Adrenal gland (tissue), 12 donors: ENCODE data around the gene MLXIPL. TPM values are rescaled to one million over a fixed set of nuclear protein-coding genes. Genes with fewer than 3 reads are reported as not detected.
"Not testable (repeated sequence)": the region's sequence is repeated elsewhere in the genome, so short reads cannot be mapped to it uniquely, and the experiment has no call there.

ENCODE experiments used
- DNase-seq, 7 donors: peaks; one replicate each; pipeline ENCODE4 v3.0.0-alpha.2; 2019 to 2020
- H3K27ac ChIP-seq, 5 donors: fragments of 200-600 bp; sonication (generic) in 4 of 5; 1 replicate in 3 of 5; 2 replicates in 2 of 5; pipeline versions ENCODE4 v1.5.1 to v1.8.0; 2016 to 2020; ENCODE audit warnings: mild to moderate bottlenecking in 1 of 5
- H3K27me3 ChIP-seq: fragments of 200-600 bp; 2 replicates; pipeline ENCODE4 v1.8.0; 2021
- H3K36me3 ChIP-seq, 2 donors: fragments of 200-600 bp; replicated peaks in 1 of 2; 1 replicate in 1 of 2; 2 replicates in 1 of 2; pipeline versions ENCODE4 v1.5.1 to v1.8.0; 2018 to 2022
- H3K4me1 ChIP-seq, 2 donors: fragments of 200-600 bp; replicated peaks in 1 of 2; 1 replicate in 1 of 2; 2 replicates in 1 of 2; pipeline versions ENCODE4 v1.5.1 to v1.8.0; 2018 to 2021
- H3K4me3 ChIP-seq, 4 donors: fragments of 200-600 bp; sonication (generic) in 3 of 4; one replicate each; pipeline ENCODE4 v1.5.1; 2016 to 2018
- H3K9me3 ChIP-seq, 3 donors: fragments of 200-600 bp; sonication (generic) in 1 of 3; replicated peaks in 1 of 3; 1 replicate in 2 of 3; 2 replicates in 1 of 3; pipeline versions ENCODE4 v1.5.1 to v1.8.0; 2016 to 2021
- CTCF ChIP-seq, 6 experiments: fragments of 450-650 bp in 4 of 6; fragments of 200-600 bp in 2 of 6; sonication (generic) in 1 of 6; IDR thresholded peaks; 1 replicate in 5 of 6; 2 replicates in 1 of 6; pipeline versions ENCODE4 v1.5.1 to v1.8.0; 2016 to 2021; ENCODE audit warnings: antibody characterized with exemption in 6 of 6, mild to moderate bottlenecking in 2 of 6, moderate library complexity in 1 of 6
- POLR2A ChIP-seq, 2 donors: fragments of 450-650 bp; IDR thresholded peaks; one replicate each; pipeline ENCODE4 v1.6.1; 2017; ENCODE audit warnings: antibody characterized with exemption in 2 of 2, mild to moderate bottlenecking in 2 of 2, moderate library complexity in 1 of 2
- WGBS, 4 donors: extraction: QIAGEN DNeasy Blood & Tissue Kit in 2 of 4; methylation state at CpG; one replicate each; pipeline versions ENCODE4 v1.1.5 to v1.1.7; 2013 to 2017; 5-methylcytosine and 5-hydroxymethylcytosine counted together
- intact Hi-C, 2 donors: fragments of 100-400 bp; cut with DNase I; formaldehyde crosslinking; loops; one replicate each; pipeline versions ENCODE4 v1.14.1 to v1.15.0; 2022 to 2023
- polyA plus RNA-seq, 3 donors: library from polyadenylated mRNA; stranded (reverse); fragments of 200-250 nt in 2 of 3; fragments of 350-450 nt in 1 of 3; fragmentation: Illumina TruSeq in 1 of 3; extraction: RNeasy Lipid Tissue Mini Kit (QIAGEN cat#74804) in 1 of 3; gene quantifications; one replicate each; pipeline ENCODE4 v1.2.3, GENCODE V29; 2013 to 2014
- total RNA-seq, 9 donors: library from RNA; depleted of rRNA in 4 of 9; stranded (reverse); fragments of >200 nt in 4 of 9; fragments of 120-200 nt in 1 of 9; fragmentation: NEBNext Ultra II Directional in 1 of 9; extraction: Animal tissue kit (Norgen Biotek cat#: 25700) in 1 of 9; gene quantifications; one replicate each; pipeline versions ENCODE4 v1.1.0 to v1.2.4, GENCODE V29; 2013 to 2023
- donor health status: healthy with polysubstance abuse.
- donor health status: Bipolar disorder and iron deficiency.
- donor health status: DM: yes; HTN: yes; CAD: no.
- donor health status: DM: no; HTN: no; CAD: no.
- donor health status: DM: no; HTN: no; CAD: no.
- donor health status: DM: yes; HTN: yes; CAD: no.

MLXIPL gene
- total and polyA plus RNA-seq, 12 donors, result under 0.01 to 586 (median 62.7) TPM

DNA sequence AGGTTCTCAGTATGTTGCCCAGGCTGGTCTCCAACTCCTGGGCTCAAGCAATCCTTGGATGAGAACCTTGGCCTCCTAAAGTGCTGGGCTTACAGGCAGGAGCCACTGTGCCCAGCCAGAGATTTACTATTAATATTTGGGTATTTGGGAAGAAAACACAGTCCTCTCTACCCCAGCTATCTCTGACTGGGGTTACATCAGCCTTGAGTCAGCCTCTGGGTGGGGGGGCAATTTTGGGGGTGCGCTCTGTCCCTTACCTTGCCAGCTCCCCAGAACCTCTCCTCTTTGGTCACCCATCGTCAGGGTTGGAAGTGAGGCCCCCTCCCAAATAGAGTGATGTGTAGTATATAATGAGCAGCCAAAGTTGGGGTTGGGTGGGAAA lies 1.8 kb downstream of the MLXIPL start:
- H3K4me3 ChIP-seq, result peak overlapping the region in 1 of 4 donors; percentile 64

GRCh38 chr7:73621168-73622063 lies 2.9 kb downstream of the MLXIPL start:
- intact Hi-C loops, result no loop called here
- WGBS, 4 donors, result 39 to 63% (median 44%) methylated on average over 6 to 7 of the region's 7 CpGs
- Histone ChIP-seq H3K4me1 (peaks cover 12 to 19% of the 10 kb centered on the region in 2 donors), H3K9me3 (no peaks in the 10 kb centered on the region), H3K4me3 (no peak overlapping the region), H3K27ac (peak overlapping the region in 2 of 5 donors; percentile 8 to 34), H3K36me3 (no peaks in the 10 kb centered on the region), H3K27me3 (no peaks in the 10 kb centered on the region)
- DNase-seq, result peak in 3 of 7 donors; percentile 44 to 51 (median 49)
- TF ChIP-seq CTCF (IDR thresholded peaks at IDR 0.05), result no peak
- no peak for TF ChIP-seq POLR2A (IDR thresholded peaks at IDR 0.05)

More for the DNA sequence above, 1.8 kb downstream of the MLXIPL start:
- Histone ChIP-seq H3K4me1 (peaks cover 12 to 19% of the 10 kb centered on the region in 2 donors), H3K36me3 (no peaks in the 10 kb centered on the region), H3K27ac (peak overlapping the region in 4 of 5 donors; percentile 55 to 88 (median 68)), H3K9me3 (no peaks in the 10 kb centered on the region), H3K27me3 (no peaks in the 10 kb centered on the region)
- intact Hi-C loops, result no loop called here
- TF ChIP-seq POLR2A (IDR thresholded peaks at IDR 0.05) (no peak), CTCF (IDR thresholded peaks at IDR 0.05) (no peak)
- WGBS, 4 donors, result 6 to 18% (median 11%) methylated on average over 2 of the region's 2 CpGs
- DNase-seq, result peak in 2 of 7 donors; percentile 53 to 56

GRCh38 chr7:73619394-73619793 lies 4.9 kb downstream of the MLXIPL start:
- H3K4me1 ChIP-seq, result peaks cover 12 to 19% of the 10 kb centered on the region in 2 donors
- H3K27ac ChIP-seq, DNase-seq, H3K36me3 ChIP-seq, intact Hi-C loops, H3K9me3 ChIP-seq, H3K4me3 ChIP-seq, H3K27me3 ChIP-seq: not testable (repeated sequence)
- WGBS, 4 donors, result 66 to 87% (median 81%) methylated on average over 11 of the region's 11 CpGs

DNA sequence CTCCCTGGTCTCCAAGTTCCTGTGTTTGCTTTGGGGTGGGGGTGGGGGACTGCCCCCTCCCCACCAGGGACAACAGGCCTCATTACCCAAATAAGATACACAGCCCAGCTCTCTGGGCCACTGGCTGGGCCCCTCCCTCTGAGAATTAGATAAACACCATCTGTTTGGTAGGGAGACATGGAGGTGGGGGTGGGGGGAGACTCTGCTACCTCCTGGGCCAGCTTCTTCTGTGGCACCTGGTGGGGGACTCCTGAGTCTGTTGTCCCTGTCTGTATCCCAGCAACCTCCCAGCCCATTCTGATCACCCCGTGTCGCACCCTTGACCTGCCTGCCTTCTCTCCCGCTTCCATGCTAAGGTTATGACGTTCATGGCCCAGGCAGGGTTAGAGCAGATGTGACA lies 5.8 kb downstream of the MLXIPL start:
- no peaks in the 10 kb centered on the region for H3K27me3 ChIP-seq
- no peak overlapping the region for H3K27ac ChIP-seq
- H3K36me3 ChIP-seq, result no peaks in the 10 kb centered on the region
- WGBS, 4 donors, result 67 to 81% (median 73%) methylated on average over 4 of the region's 4 CpGs
- peaks cover 7 to 13% of the 10 kb centered on the region in 2 donors for H3K4me1 ChIP-seq
- H3K9me3 ChIP-seq, result no peaks in the 10 kb centered on the region
- intact Hi-C loops, result no loop called here
- TF ChIP-seq CTCF (IDR thresholded peaks at IDR 0.05) (no peak), POLR2A (IDR thresholded peaks at IDR 0.05) (no peak)
- H3K4me3 ChIP-seq, result no peak overlapping the region
- DNase-seq, result no peak

- H3K36me3 ChIP-seq, DNase-seq, H3K9me3 ChIP-seq, H3K27me3 ChIP-seq, intact Hi-C loops, H3K4me3 ChIP-seq, H3K27ac ChIP-seq: not testable (repeated sequence)
- 83 to 96% (median 96%) methylated on average over 9 of the region's 9 CpGs for WGBS, 4 donors
- peaks cover 0 to 11% of the 10 kb centered on the region in 2 donors for H3K4me1 ChIP-seq
Measured at GRCh38 chr7:73617520-73617919, 6.8 kb downstream of the MLXIPL start.
